Hepatocyte (in vitro differentiated cells): Measurements from ENCODE around the gene CHST10.

Experiments used
- CTCF ChIP-seq: fragments of 200-600 bp; sonication (generic); IDR thresholded peaks from 2 replicates; pipeline ENCODE4 v1.5.1; 2016; ENCODE audit warnings: antibody characterized with exemption, mild to moderate bottlenecking; ENCODE audit not compliant: poor library complexity
- EZH2 ChIP-seq: fragments of 200-600 bp; sonication (generic); IDR thresholded peaks from 2 replicates; pipeline ENCODE4 v1.6.1; 2016; ENCODE audit warnings: antibody characterized with exemption, mild to moderate bottlenecking, borderline replicate concordance

- TF ChIP-seq CTCF (no peak), EZH2 (no peak)
Measured at GRCh38 chr2:100380681-100381080, 36.8 kb downstream of the CHST10 start.
